HCT116 (cell line): ENCODE measurements around the gene ARHGAP10. TPM values are rescaled to one million over a fixed set of nuclear protein-coding genes. Genes with fewer than 3 reads are reported as not detected.

Source experiments
- ATAC-seq: fragments of 200-7000 bp; cut with Tn5 transposase; 2 replicates; pipeline ENCODE4 v1.9.1; 2020; ENCODE audit warnings: mild to moderate bottlenecking, moderate library complexity
- BruUV-seq: library from RNA; stranded (reverse); fragments of 400-500 nt; replicated peaks from 2 replicates; lab custom pipeline; 2021; lab: Mats Ljungman, UMichigan
- CTCF ChIA-PET: fragments of 300-600 bp; sonication (Branson Sonifier 250); formaldehyde crosslinking; loops from one replicate; lab custom pipeline; 2021; ENCODE audit warnings: antibody characterized with exemption; lab: Charles Lee
- POLR2A ChIA-PET: fragments of 300-600, 350-600 bp; sonication (Branson Sonifier 250); formaldehyde crosslinking; loops from one replicate; lab custom pipeline; 2021; ENCODE audit warnings: antibody characterized with exemption; lab: Charles Lee
- RAD21 ChIA-PET, 2 experiments: fragments of 300-600 bp; sonication (Branson Sonifier 250); formaldehyde crosslinking; loops; one replicate each; lab custom pipeline; 2023; ENCODE audit warnings: low total read pairs in 2 of 2; ENCODE audit not compliant: uncharacterized antibody in 2 of 2, unreplicated experiment in 2 of 2, low non-redundant PET in 1 of 2; lab: Charles Lee
- DNase-seq: peaks from one replicate; pipeline ENCODE4 v3.0.0-alpha.2; 2010; ENCODE audit warnings: low read depth, low spot score
- H2AFZ ChIP-seq: fragments of 200-600 bp; shearing (Covaris generic), sonication (generic); 2 replicates; pipeline ENCODE4 v1.6.1; 2017; ENCODE audit warnings: low read depth, mixed run types, mixed read lengths, antibody characterized with exemption, low read length; ENCODE audit not compliant: poor library complexity, severe bottlenecking
- H3K27ac ChIP-seq: 2 replicates; pipeline ENCODE4 v1.5.1; 2012; ENCODE audit warnings: low read depth, low read length
- H3K27me3 ChIP-seq: fragments of 200-600 bp; sonication (generic); 2 replicates; pipeline ENCODE4 v1.6.1; 2016; ENCODE audit warnings: mixed run types, low read length, mixed read lengths; ENCODE audit not compliant: insufficient read depth
- H3K36me3 ChIP-seq, 2 experiments: fragments of 200-500 bp in 1 of 2; fragments of 200-600 bp in 1 of 2; sonication (Bioruptor generic) in 1 of 2; sonication (generic) in 1 of 2; 2 replicates each; pipeline versions ENCODE4 v1.5.1 to v1.6.1; 2014 to 2016; ENCODE audit warnings: low read length in 2 of 2, inconsistent platforms in 1 of 2, mixed read lengths in 1 of 2, mixed run types in 1 of 2; ENCODE audit not compliant: insufficient read depth in 2 of 2, control insufficient read depth in 1 of 2
- H3K4me1 ChIP-seq, 2 experiments: fragments of 200-600 bp in 1 of 2; sonication (generic) in 1 of 2; 2 replicates each; pipeline versions ENCODE4 v1.5.1 to v1.6.1; 2012 to 2017; ENCODE audit warnings: low read length in 2 of 2, inconsistent platforms in 1 of 2, mild to moderate bottlenecking in 1 of 2, mixed read lengths in 1 of 2, mixed run types in 1 of 2, moderate library complexity in 1 of 2; ENCODE audit not compliant: insufficient read depth in 2 of 2, control insufficient read depth in 1 of 2
- H3K4me2 ChIP-seq: fragments of 200-600 bp; sonication (generic); 2 replicates; pipeline ENCODE4 v1.6.1; 2017; ENCODE audit warnings: mixed run types, low read length, mixed read lengths
- H3K4me3 ChIP-seq, 2 experiments: fragments of 200-600 bp in 1 of 2; sonication (generic) in 1 of 2; replicated peaks in 1 of 2; 2 replicates each; pipeline ENCODE4 v1.5.1; 2011 to 2016; ENCODE audit warnings: low read length in 2 of 2, control low read depth in 1 of 2, low read depth in 1 of 2, mild to moderate bottlenecking in 1 of 2, mixed read lengths in 1 of 2, mixed run types in 1 of 2
- H3K79me2 ChIP-seq: fragments of 200-600 bp; sonication (generic); 2 replicates; pipeline ENCODE4 v1.6.1; 2017; ENCODE audit warnings: mild to moderate bottlenecking, mixed run types, low read length, moderate library complexity, mixed read lengths; ENCODE audit not compliant: insufficient read depth
- H3K9ac ChIP-seq: fragments of 200-600 bp; sonication (generic); 2 replicates; pipeline ENCODE4 v1.6.1; 2016; ENCODE audit warnings: low read length, mixed read lengths
- H3K9me2 ChIP-seq: fragments of 200-600 bp; sonication (generic), shearing (Covaris generic); 2 replicates; pipeline ENCODE4 v1.6.1; 2017; ENCODE audit warnings: mixed run types, mild to moderate bottlenecking, moderate library complexity; ENCODE audit not compliant: insufficient read depth
- H3K9me3 ChIP-seq, 2 experiments: fragments of 200-500 bp in 1 of 2; fragments of 200-600 bp in 1 of 2; sonication (Bioruptor generic) in 1 of 2; sonication (generic) in 1 of 2; 2 replicates each; pipeline ENCODE4 v1.6.1; 2014 to 2017; ENCODE audit warnings: low read length in 2 of 2, mixed read lengths in 2 of 2, inconsistent platforms in 1 of 2, low read depth in 1 of 2, mild to moderate bottlenecking in 1 of 2, mixed run types in 1 of 2, moderate library complexity in 1 of 2; ENCODE audit not compliant: control insufficient read depth in 1 of 2, insufficient read depth in 1 of 2
- H4K20me1 ChIP-seq: fragments of 200-600 bp; sonication (generic), shearing (Covaris generic); 2 replicates; pipeline ENCODE4 v1.6.1; 2017; ENCODE audit warnings: mixed run types, mild to moderate bottlenecking, moderate library complexity; ENCODE audit not compliant: insufficient read depth
- ATF3 ChIP-seq: IDR thresholded peaks from 2 replicates; pipeline ENCODE4 v1.6.1; 2012
- CTCF ChIP-seq, 3 experiments: fragments of 200-600 bp in 1 of 3; sonication (generic) in 1 of 3; IDR thresholded peaks in 2 of 3; conservative IDR thresholded peaks in 1 of 3; 2 replicates each; pipeline ENCODE4 v1.5.1; 2012 to 2017; ENCODE audit warnings: low read depth in 2 of 3, low read length in 2 of 3, antibody characterized with exemption in 1 of 3, borderline replicate concordance in 1 of 3, control low read depth in 1 of 3, mild to moderate bottlenecking in 1 of 3, mixed read lengths in 1 of 3, mixed run types in 1 of 3, moderate library complexity in 1 of 3; ENCODE audit not compliant: insufficient read depth in 1 of 3
- EGR1 ChIP-seq: IDR thresholded peaks from 2 replicates; pipeline ENCODE4 v1.6.1; 2012; ENCODE audit warnings: low read depth
- FOSL1 ChIP-seq: IDR thresholded peaks from 2 replicates; pipeline ENCODE4 v1.6.1; 2012; ENCODE audit warnings: low read depth
- SRF ChIP-seq: IDR thresholded peaks from 2 replicates; pipeline ENCODE4 v1.6.1; 2012; ENCODE audit warnings: low read depth
- TCF7L2 ChIP-seq: IDR thresholded peaks from 2 replicates; pipeline ENCODE4 v1.7.0; 2011; ENCODE audit warnings: borderline replicate concordance, inconsistent platforms; ENCODE audit not compliant: insufficient read depth, insufficient read length; ENCODE audit errors: extremely low read depth
- intact Hi-C: fragments of 100-400 bp; cut with micrococcal nuclease; formaldehyde crosslinking; loops from 2 replicates; pipeline ENCODE4 v1.10.0; 2022
- total RNA-seq: library from RNA; stranded (reverse); gene quantifications from one replicate; pipeline ENCODE4 v1.2.1, GENCODE V29; 2021; ENCODE audit not compliant: unreplicated experiment

Gene ARHGAP10
- total RNA-seq, 1 experiment from 2014 or later: 24.7 TPM

- TF ChIP-seq CTCF (IDR thresholded peaks at IDR 0.05 in 2 of 3, conservative IDR thresholded peaks at IDR 0.05 in 1 of 3; ENCODE audit: borderline replicate concordance in 1 of 3, insufficient read depth in 1 of 3, low read depth in 2 of 3, low read length in 2 of 3): no peak
These were observed 206.6 kb downstream of the ARHGAP10 start (continued) for GRCh38 chr4:147938496-147938895.

GRCh38 chr4:147940171-147940570 lies 208.3 kb downstream of the ARHGAP10 start:
- H3K9me3 ChIP-seq: no peaks in the 10 kb centered on the region
- TF ChIP-seq FOSL1 (no peak), EGR1 (no peak), TCF7L2 (no peak), ATF3 (no peak), SRF (no peak), CTCF (IDR thresholded peaks at IDR 0.05 in 2 of 3, conservative IDR thresholded peaks at IDR 0.05 in 1 of 3; ENCODE audit: borderline replicate concordance in 1 of 3, insufficient read depth in 1 of 3, low read depth in 2 of 3, low read length in 2 of 3) (no peak)
- POLR2A ChIA-PET: no interaction called here
- no peak overlapping the region for H2AFZ ChIP-seq
- no peak overlapping the region for H3K27ac ChIP-seq
- CTCF ChIA-PET: no interaction called here
- intact Hi-C loops: no loop called here
- DNase-seq: no peak
- H3K27me3 ChIP-seq: no peaks in the 10 kb centered on the region
- no peaks in the 10 kb centered on the region for H3K36me3 ChIP-seq
- H3K4me3 ChIP-seq: no peak overlapping the region
- no peaks in the 10 kb centered on the region for H3K79me2 ChIP-seq
- no TSS peak for BruUV-seq
- RAD21 ChIA-PET: no interaction called here
- no peak overlapping the region for H3K4me2 ChIP-seq
- no peak overlapping the region for H3K9ac ChIP-seq
- no peaks in the 10 kb centered on the region for H3K4me1 ChIP-seq
- no peak for ATAC-seq
- H3K9me2 ChIP-seq: no peaks in the 10 kb centered on the region
- H4K20me1 ChIP-seq: no peaks in the 10 kb centered on the region
